Effector CD4-positive, alpha-beta T cell (primary cell): ENCODE measurements around the gene CHRNG.
"Not testable (repeated sequence)": the region's sequence is repeated elsewhere in the genome, so short reads cannot be mapped to it uniquely, and the experiment has no call there.

Source experiments
- DNase-seq: peaks from one replicate; pipeline ENCODE4 v3.0.0-alpha.2; 2020

CHRNG gene

GRCh38 chr2:232545511-232546375 is 6.3 kb downstream of the CHRNG start:
- no peak for DNase-seq

- DNase-seq = no peak
Observed at GRCh38 chr2:232547991-232548390, 8.5 kb downstream of the CHRNG start.

- no peak for DNase-seq
Observed at GRCh38 chr2:232549655-232550353, 10.3 kb downstream of the CHRNG start.

- peak; percentile 87 for DNase-seq
Observed at GRCh38 chr2:232550354-232551249, 11.1 kb downstream of the CHRNG start, which contains the start of the genes EIF4E2 and TIGD1. Gene EIF4E2 (plus strand): TSS chr2:232550689. CDS start chr2:232550725, 36 bp downstream. Gene TIGD1 (minus strand): TSS chr2:232550557. CDS start chr2:232549882, 675 bp downstream.

GRCh38 chr2:232551250-232551638 is 11.8 kb downstream of the CHRNG start:
- no peak for DNase-seq

- DNase-seq = no peak
Observed at GRCh38 chr2:232551776-232552175, 12.3 kb downstream of the CHRNG start.

- DNase-seq = no peak
Observed at GRCh38 chr2:232556426-232556825, 16.9 kb downstream of the CHRNG start.

- DNase-seq = no peak
Observed at GRCh38 chr2:232562515-232563151, 23.1 kb downstream of the CHRNG start.

GRCh38 chr2:232563580-232563979 is 24.1 kb downstream of the CHRNG start:
- no peak for DNase-seq

GRCh38 chr2:232567721-232568120 is 28.2 kb downstream of the CHRNG start:
- no peak for DNase-seq

GRCh38 chr2:232568161-232568560 is 28.7 kb downstream of the CHRNG start:
- no peak for DNase-seq

GRCh38 chr2:232569541-232569940 is 30.0 kb downstream of the CHRNG start:
- DNase-seq = no peak

GRCh38 chr2:232570481-232570880 is 31.0 kb downstream of the CHRNG start:
- not testable (repeated sequence) for DNase-seq

- no peak for DNase-seq
Observed at GRCh38 chr2:232571026-232571474, 31.6 kb downstream of the CHRNG start.

- DNase-seq = no peak
Observed at GRCh38 chr2:232573042-232573441, 33.5 kb downstream of the CHRNG start.

- no peak for DNase-seq
Observed at GRCh38 chr2:232573771-232574435, 34.4 kb downstream of the CHRNG start.

GRCh38 chr2:232574674-232575403 is 35.3 kb downstream of the CHRNG start:
- DNase-seq = no peak

- no peak for DNase-seq
Observed at GRCh38 chr2:232575404-232575746, 35.9 kb downstream of the CHRNG start.

- DNase-seq = no peak
Observed at GRCh38 chr2:232576995-232577394, 37.5 kb downstream of the CHRNG start.

GRCh38 chr2:232577841-232578240 is 38.3 kb downstream of the CHRNG start:
- no peak for DNase-seq

GRCh38 chr2:232578626-232579025 is 39.1 kb downstream of the CHRNG start:
- no peak for DNase-seq
